ENCODE measurements around the gene GALK1.

The GALK1 gene

GRCh38 chr17:75749545-75750389 lies 15.2 kb downstream of the GALK1 start:
- Histone ChIP-seq H3K9ac (ENCODE audit: low read depth, low read length, poor library complexity) (peak overlapping the region; percentile 68), H3K36me3 (replicated peaks in 1 of 2; ENCODE audit: control insufficient read depth in 2 of 2, insufficient read depth in 2 of 2, low read length in 2 of 2) (no peaks in the 10 kb centered on the region), H3K4ac (ENCODE audit: low read length) (no peak overlapping the region), H2AFZ (ENCODE audit: low read length) (peak overlapping the region; percentile 83), H3K79me1 (ENCODE audit: low read depth, low read length) (no peaks in the 10 kb centered on the region), H3K4me2 (ENCODE audit: insufficient read depth, low read length, poor library complexity, severe bottlenecking) (peak overlapping the region; percentile 45), H3K4me3 (ENCODE audit: low read length in 2 of 2) (no peak overlapping the region), H3K27me3 (ENCODE audit: control insufficient read depth in 3 of 3, insufficient read depth in 3 of 3, low read depth in 1 of 3, low read length in 3 of 3) (peaks cover 0 to 21% (median 5%) of the 10 kb centered on the region in 3 experiments), H3K18ac (ENCODE audit: low read length) (no peak overlapping the region), H3K4me1 (ENCODE audit: control insufficient read depth in 2 of 2, insufficient read depth in 1 of 2, low read depth in 1 of 2, low read length in 2 of 2) (peaks cover 0 to 8% of the 10 kb centered on the region in 2 donors), H4K8ac (ENCODE audit: low read depth, low read length) (peak overlapping the region; percentile 94), H3K14ac (ENCODE audit: low read length) (no peak overlapping the region), H2BK120ac (ENCODE audit: low read depth, low read length) (no peak overlapping the region), H2BK12ac (ENCODE audit: low read length) (peak overlapping the region; percentile 59), H3K27ac (replicated peaks; ENCODE audit: low read length) (no peak overlapping the region), H2BK5ac (ENCODE audit: low read length) (peak overlapping the region; percentile 60), H3K9me3 (replicated peaks in 1 of 2; ENCODE audit: control insufficient read depth in 2 of 2, insufficient read depth in 1 of 2, low read depth in 1 of 2, low read length in 2 of 2) (no peaks in the 10 kb centered on the region), H2AK5ac (ENCODE audit: low read depth, low read length) (peak overlapping the region; percentile 73), H2BK15ac (ENCODE audit: low read length) (no peak overlapping the region), H3K23ac (ENCODE audit: low read depth, low read length, poor library complexity) (peak overlapping the region; percentile 45), H4K91ac (ENCODE audit: low read depth, low read length, poor library complexity) (no peak overlapping the region)
- DNase-seq (ENCODE audit: low spot score), result peak; percentile 79
- WGBS, 2 donors (ENCODE audit: extremely low coverage in 2 of 2, insufficient read length in 2 of 2, insufficient replicate concordance in 1 of 2), result no CpG with 5 or more reads among the region's 20 CpGs

GRCh38 chr17:75748706-75749105 lies 16.3 kb downstream of the GALK1 start:
- no peaks in the 10 kb centered on the region for H3K79me1 ChIP-seq (ENCODE audit: low read depth, low read length)
- no peaks in the 10 kb centered on the region for H3K36me3 ChIP-seq (replicated peaks in 1 of 2; ENCODE audit: control insufficient read depth in 2 of 2, insufficient read depth in 2 of 2, low read length in 2 of 2)
- no peak overlapping the region for H3K4me3 ChIP-seq (ENCODE audit: low read length in 2 of 2)
- peak overlapping the region; percentile 23 for H3K4ac ChIP-seq (ENCODE audit: low read length)
- H2AK5ac ChIP-seq (ENCODE audit: low read depth, low read length), result peak overlapping the region; percentile 83
- H2BK12ac ChIP-seq (ENCODE audit: low read length), result no peak overlapping the region
- peaks cover 0 to 3% of the 10 kb centered on the region in 2 donors for H3K4me1 ChIP-seq (ENCODE audit: control insufficient read depth in 2 of 2, insufficient read depth in 1 of 2, low read depth in 1 of 2, low read length in 2 of 2)
- no peak overlapping the region for H4K91ac ChIP-seq (ENCODE audit: low read depth, low read length, poor library complexity)
- WGBS, 2 donors (ENCODE audit: extremely low coverage in 2 of 2, insufficient read length in 2 of 2, insufficient replicate concordance in 1 of 2), result no CpG with 5 or more reads among the region's 9 CpGs
- H2BK5ac ChIP-seq (ENCODE audit: low read length), result no peak overlapping the region
- no peak overlapping the region for H4K8ac ChIP-seq (ENCODE audit: low read depth, low read length)
- no peak overlapping the region for H3K4me2 ChIP-seq (ENCODE audit: insufficient read depth, low read length, poor library complexity, severe bottlenecking)
- DNase-seq (ENCODE audit: low spot score), result no peak
- H2AFZ ChIP-seq (ENCODE audit: low read length), result no peak overlapping the region
- no peaks in the 10 kb centered on the region for H3K9me3 ChIP-seq (replicated peaks in 1 of 2; ENCODE audit: control insufficient read depth in 2 of 2, insufficient read depth in 1 of 2, low read depth in 1 of 2, low read length in 2 of 2)
- H3K27me3 ChIP-seq (ENCODE audit: control insufficient read depth in 3 of 3, insufficient read depth in 3 of 3, low read depth in 1 of 3, low read length in 3 of 3), result peaks cover 0 to 16% (median 3%) of the 10 kb centered on the region in 3 experiments
- no peak overlapping the region for H2BK15ac ChIP-seq (ENCODE audit: low read length)
- peak overlapping the region; percentile 27 for H3K18ac ChIP-seq (ENCODE audit: low read length)
- no peak overlapping the region for H3K14ac ChIP-seq (ENCODE audit: low read length)
- H3K9ac ChIP-seq (ENCODE audit: low read depth, low read length, poor library complexity), result no peak overlapping the region
- no peak overlapping the region for H3K23ac ChIP-seq (ENCODE audit: low read depth, low read length, poor library complexity)
- H2BK120ac ChIP-seq (ENCODE audit: low read depth, low read length), result no peak overlapping the region
- H3K27ac ChIP-seq (replicated peaks; ENCODE audit: low read length), result no peak overlapping the region

- Histone ChIP-seq H2BK12ac (ENCODE audit: low read length) (no peak overlapping the region), H3K18ac (ENCODE audit: low read length) (peak overlapping the region; percentile 64), H2BK5ac (ENCODE audit: low read length) (peak overlapping the region; percentile 24), H2AK5ac (ENCODE audit: low read depth, low read length) (peak overlapping the region; percentile 81), H3K4ac (ENCODE audit: low read length) (no peak overlapping the region), H4K8ac (ENCODE audit: low read depth, low read length) (no peak overlapping the region), H2BK120ac (ENCODE audit: low read depth, low read length) (no peak overlapping the region), H3K4me1 (ENCODE audit: control insufficient read depth in 2 of 2, insufficient read depth in 1 of 2, low read depth in 1 of 2, low read length in 2 of 2) (no peaks in the 10 kb centered on the region), H3K4me3 (ENCODE audit: low read length in 2 of 2) (no peak overlapping the region), H3K4me2 (ENCODE audit: insufficient read depth, low read length, poor library complexity, severe bottlenecking) (no peak overlapping the region), H2AFZ (ENCODE audit: low read length) (no peak overlapping the region), H3K9me3 (replicated peaks in 1 of 2; ENCODE audit: control insufficient read depth in 2 of 2, insufficient read depth in 1 of 2, low read depth in 1 of 2, low read length in 2 of 2) (no peaks in the 10 kb centered on the region), H2BK15ac (ENCODE audit: low read length) (no peak overlapping the region), H3K79me1 (ENCODE audit: low read depth, low read length) (peaks cover 2% of the 10 kb centered on the region), H3K9ac (ENCODE audit: low read depth, low read length, poor library complexity) (no peak overlapping the region), H4K91ac (ENCODE audit: low read depth, low read length, poor library complexity) (no peak overlapping the region), H3K36me3 (replicated peaks in 1 of 2; ENCODE audit: control insufficient read depth in 2 of 2, insufficient read depth in 2 of 2, low read length in 2 of 2) (no peaks in the 10 kb centered on the region), H3K23ac (ENCODE audit: low read depth, low read length, poor library complexity) (no peak overlapping the region), H3K14ac (ENCODE audit: low read length) (no peak overlapping the region), H3K27me3 (ENCODE audit: control insufficient read depth in 3 of 3, insufficient read depth in 3 of 3, low read depth in 1 of 3, low read length in 3 of 3) (peaks cover 0 to 7% (median 0%) of the 10 kb centered on the region in 3 experiments), H3K27ac (replicated peaks; ENCODE audit: low read length) (no peak overlapping the region)
- DNase-seq (ENCODE audit: low spot score), result no peak
- WGBS, 2 donors (ENCODE audit: extremely low coverage in 2 of 2, insufficient read length in 2 of 2, insufficient replicate concordance in 1 of 2), result no CpG with 5 or more reads among the region's 25 CpGs
Measured at GRCh38 chr17:75743625-75744206, 21.3 kb downstream of the GALK1 start.

GRCh38 chr17:75742337-75742736 lies 22.7 kb downstream of the GALK1 start:
- Histone ChIP-seq H3K4me3 (ENCODE audit: low read length in 2 of 2) (peak overlapping the region in 1 of 2 donors; percentile 39), H3K27me3 (ENCODE audit: control insufficient read depth in 3 of 3, insufficient read depth in 3 of 3, low read depth in 1 of 3, low read length in 3 of 3) (peaks cover 0 to 11% (median 0%) of the 10 kb centered on the region in 3 experiments), H3K4me1 (ENCODE audit: control insufficient read depth in 2 of 2, insufficient read depth in 1 of 2, low read depth in 1 of 2, low read length in 2 of 2) (peaks cover 0 to 5% of the 10 kb centered on the region in 2 donors), H3K79me1 (ENCODE audit: low read depth, low read length) (peaks cover 3% of the 10 kb centered on the region), H3K36me3 (replicated peaks in 1 of 2; ENCODE audit: control insufficient read depth in 2 of 2, insufficient read depth in 2 of 2, low read length in 2 of 2) (no peaks in the 10 kb centered on the region), H3K9me3 (replicated peaks in 1 of 2; ENCODE audit: control insufficient read depth in 2 of 2, insufficient read depth in 1 of 2, low read depth in 1 of 2, low read length in 2 of 2) (no peaks in the 10 kb centered on the region), H2BK12ac (ENCODE audit: low read length) (no peak overlapping the region), H2BK15ac (ENCODE audit: low read length) (peak overlapping the region; percentile 75), H2BK5ac (ENCODE audit: low read length) (no peak overlapping the region), H3K14ac (ENCODE audit: low read length) (peak overlapping the region; percentile 75), H3K27ac (replicated peaks; ENCODE audit: low read length) (no peak overlapping the region), H3K4ac (ENCODE audit: low read length) (no peak overlapping the region), H2BK120ac (ENCODE audit: low read depth, low read length) (no peak overlapping the region), H2AFZ (ENCODE audit: low read length) (no peak overlapping the region), H2AK5ac (ENCODE audit: low read depth, low read length) (peak overlapping the region; percentile 61), H4K8ac (ENCODE audit: low read depth, low read length) (peak overlapping the region; percentile 82), H3K4me2 (ENCODE audit: insufficient read depth, low read length, poor library complexity, severe bottlenecking) (no peak overlapping the region), H3K18ac (ENCODE audit: low read length) (peak overlapping the region; percentile 57), H3K23ac (ENCODE audit: low read depth, low read length, poor library complexity) (no peak overlapping the region), H3K9ac (ENCODE audit: low read depth, low read length, poor library complexity) (peak overlapping the region; percentile 16), H4K91ac (ENCODE audit: low read depth, low read length, poor library complexity) (no peak overlapping the region)
- no peak for DNase-seq (ENCODE audit: low spot score)
- no CpG with 5 or more reads among the region's 25 CpGs for WGBS, 2 donors (ENCODE audit: extremely low coverage in 2 of 2, insufficient read length in 2 of 2, insufficient replicate concordance in 1 of 2)
